ENCODE data around the gene SLC6A6.

Gene SLC6A6

GRCh38 chr3:14512281-14512941 lies 110.0 kb downstream of the SLC6A6 start:
- Histone ChIP-seq H2BK12ac (ENCODE audit: low read length in 2 of 2) (no peak overlapping the region), H3K4me1 (ENCODE audit: control insufficient read depth, insufficient read depth, low read depth, low read length) (peaks cover 5% of the 10 kb centered on the region), H3K4ac (ENCODE audit: low read depth in 1 of 2, low read length in 2 of 2) (no peak overlapping the region), H3K14ac (ENCODE audit: low read length in 2 of 2) (no peak overlapping the region), H3K27ac (ENCODE audit: low read length, poor library complexity, severe bottlenecking) (no peak overlapping the region), H2BK5ac (ENCODE audit: low read depth, low read length, poor library complexity, severe bottlenecking) (no peak overlapping the region), H3K27me3 (ENCODE audit: control insufficient read depth in 1 of 2, insufficient read depth in 1 of 2, low read length in 2 of 2) (peaks cover 8 to 30% of the 10 kb centered on the region in 2 experiments), H4K8ac (ENCODE audit: low read length) (no peak overlapping the region), H4K91ac (ENCODE audit: low read length) (no peak overlapping the region), H2BK15ac (ENCODE audit: low read depth, poor library complexity, severe bottlenecking) (no peak overlapping the region), H3K9me3 (ENCODE audit: control insufficient read depth, low read length) (no peaks in the 10 kb centered on the region), H3K4me2 (ENCODE audit: low read length, poor library complexity, severe bottlenecking) (no peak overlapping the region), H3K36me3 (ENCODE audit: control insufficient read depth in 1 of 2, insufficient read depth in 2 of 2, low read depth in 1 of 2, low read length in 2 of 2) (no peaks in the 10 kb centered on the region), H3K9ac (ENCODE audit: low read length) (no peak overlapping the region), H2BK120ac (ENCODE audit: low read depth, low read length) (no peak overlapping the region), H2AFZ (ENCODE audit: low read depth, low read length) (no peak overlapping the region), H3K4me3 (ENCODE audit: insufficient read depth in 1 of 2, low read depth in 1 of 2, low read length in 2 of 2) (no peak overlapping the region), H3K79me1 (replicated peaks; ENCODE audit: low read length, poor library complexity, severe bottlenecking) (no peaks in the 10 kb centered on the region), H3K18ac (ENCODE audit: low read depth in 1 of 2, low read length in 2 of 2) (no peak overlapping the region), H2AK5ac (ENCODE audit: low read length, severe bottlenecking) (no peak overlapping the region), H3K23ac (ENCODE audit: low read length in 2 of 2) (no peak overlapping the region)
- DNase-seq, result no peak
- WGBS, result 88% methylated on average over 19 of the region's 19 CpGs

GRCh38 chr3:14512942-14513327 lies 110.5 kb downstream of the SLC6A6 start:
- no peak overlapping the region for H3K18ac ChIP-seq (ENCODE audit: low read depth in 1 of 2, low read length in 2 of 2)
- no peak overlapping the region for H2BK120ac ChIP-seq (ENCODE audit: low read depth, low read length)
- no peak overlapping the region for H3K4me2 ChIP-seq (ENCODE audit: low read length, poor library complexity, severe bottlenecking)
- H4K8ac ChIP-seq (ENCODE audit: low read length), result no peak overlapping the region
- no peak overlapping the region for H2BK12ac ChIP-seq (ENCODE audit: low read length in 2 of 2)
- H3K36me3 ChIP-seq (ENCODE audit: control insufficient read depth in 1 of 2, insufficient read depth in 2 of 2, low read depth in 1 of 2, low read length in 2 of 2), result no peaks in the 10 kb centered on the region
- H3K14ac ChIP-seq (ENCODE audit: low read length in 2 of 2), result no peak overlapping the region
- no peak overlapping the region for H3K4me3 ChIP-seq (ENCODE audit: insufficient read depth in 1 of 2, low read depth in 1 of 2, low read length in 2 of 2)
- DNase-seq, result no peak
- H2AFZ ChIP-seq (ENCODE audit: low read depth, low read length), result no peak overlapping the region
- WGBS, result 83% methylated on average over 9 of the region's 9 CpGs
- H3K9ac ChIP-seq (ENCODE audit: low read length), result no peak overlapping the region
- H3K4ac ChIP-seq (ENCODE audit: low read depth in 1 of 2, low read length in 2 of 2), result no peak overlapping the region
- peaks cover 5% of the 10 kb centered on the region for H3K4me1 ChIP-seq (ENCODE audit: control insufficient read depth, insufficient read depth, low read depth, low read length)
- no peak overlapping the region for H3K27ac ChIP-seq (ENCODE audit: low read length, poor library complexity, severe bottlenecking)
- H3K79me1 ChIP-seq (replicated peaks; ENCODE audit: low read length, poor library complexity, severe bottlenecking), result no peaks in the 10 kb centered on the region
- H2AK5ac ChIP-seq (ENCODE audit: low read length, severe bottlenecking), result no peak overlapping the region
- H2BK5ac ChIP-seq (ENCODE audit: low read depth, low read length, poor library complexity, severe bottlenecking), result no peak overlapping the region
- H2BK15ac ChIP-seq (ENCODE audit: low read depth, poor library complexity, severe bottlenecking), result no peak overlapping the region
- no peak overlapping the region for H4K91ac ChIP-seq (ENCODE audit: low read length)
- no peak overlapping the region for H3K23ac ChIP-seq (ENCODE audit: low read length in 2 of 2)
- peaks cover 8 to 26% of the 10 kb centered on the region in 2 experiments for H3K27me3 ChIP-seq (ENCODE audit: control insufficient read depth in 1 of 2, insufficient read depth in 1 of 2, low read length in 2 of 2)
- H3K9me3 ChIP-seq (ENCODE audit: control insufficient read depth, low read length), result no peaks in the 10 kb centered on the region

- no peak overlapping the region for H2AFZ ChIP-seq (ENCODE audit: low read depth, low read length)
- no peak overlapping the region for H2BK12ac ChIP-seq (ENCODE audit: low read length in 2 of 2)
- H2BK120ac ChIP-seq (ENCODE audit: low read depth, low read length), result no peak overlapping the region
- no peak for DNase-seq
- no peaks in the 10 kb centered on the region for H3K36me3 ChIP-seq (ENCODE audit: control insufficient read depth in 1 of 2, insufficient read depth in 2 of 2, low read depth in 1 of 2, low read length in 2 of 2)
- peaks cover 5% of the 10 kb centered on the region for H3K4me1 ChIP-seq (ENCODE audit: control insufficient read depth, insufficient read depth, low read depth, low read length)
- H2BK15ac ChIP-seq (ENCODE audit: low read depth, poor library complexity, severe bottlenecking), result no peak overlapping the region
- H3K14ac ChIP-seq (ENCODE audit: low read length in 2 of 2), result no peak overlapping the region
- no peak overlapping the region for H2AK5ac ChIP-seq (ENCODE audit: low read length, severe bottlenecking)
- no peak overlapping the region for H3K23ac ChIP-seq (ENCODE audit: low read length in 2 of 2)
- WGBS, result 85% methylated on average over 18 of the region's 18 CpGs
- no peak overlapping the region for H4K91ac ChIP-seq (ENCODE audit: low read length)
- H3K79me1 ChIP-seq (replicated peaks; ENCODE audit: low read length, poor library complexity, severe bottlenecking), result no peaks in the 10 kb centered on the region
- peaks cover 13 to 26% of the 10 kb centered on the region in 2 experiments for H3K27me3 ChIP-seq (ENCODE audit: control insufficient read depth in 1 of 2, insufficient read depth in 1 of 2, low read length in 2 of 2)
- H3K9ac ChIP-seq (ENCODE audit: low read length), result no peak overlapping the region
- no peak overlapping the region for H3K18ac ChIP-seq (ENCODE audit: low read depth in 1 of 2, low read length in 2 of 2)
- H3K4me2 ChIP-seq (ENCODE audit: low read length, poor library complexity, severe bottlenecking), result no peak overlapping the region
- H4K8ac ChIP-seq (ENCODE audit: low read length), result no peak overlapping the region
- no peak overlapping the region for H2BK5ac ChIP-seq (ENCODE audit: low read depth, low read length, poor library complexity, severe bottlenecking)
- no peak overlapping the region for H3K4ac ChIP-seq (ENCODE audit: low read depth in 1 of 2, low read length in 2 of 2)
- H3K4me3 ChIP-seq (ENCODE audit: insufficient read depth in 1 of 2, low read depth in 1 of 2, low read length in 2 of 2), result no peak overlapping the region
- no peak overlapping the region for H3K27ac ChIP-seq (ENCODE audit: low read length, poor library complexity, severe bottlenecking)
- no peaks in the 10 kb centered on the region for H3K9me3 ChIP-seq (ENCODE audit: control insufficient read depth, low read length)
Observed at GRCh38 chr3:14513566-14514322, 111.3 kb downstream of the SLC6A6 start.

- Histone ChIP-seq H3K14ac (ENCODE audit: low read length in 2 of 2) (no peak overlapping the region), H3K4me1 (ENCODE audit: control insufficient read depth, insufficient read depth, low read depth, low read length) (no peaks in the 10 kb centered on the region), H3K18ac (ENCODE audit: low read depth in 1 of 2, low read length in 2 of 2) (no peak overlapping the region), H2BK12ac (ENCODE audit: low read length in 2 of 2) (no peak overlapping the region), H3K4me2 (ENCODE audit: low read length, poor library complexity, severe bottlenecking) (no peak overlapping the region), H3K4ac (ENCODE audit: low read depth in 1 of 2, low read length in 2 of 2) (no peak overlapping the region), H3K4me3 (ENCODE audit: insufficient read depth in 1 of 2, low read depth in 1 of 2, low read length in 2 of 2) (no peak overlapping the region), H3K9ac (ENCODE audit: low read length) (no peak overlapping the region), H2AFZ (ENCODE audit: low read depth, low read length) (no peak overlapping the region), H3K27ac (ENCODE audit: low read length, poor library complexity, severe bottlenecking) (no peak overlapping the region), H2BK120ac (ENCODE audit: low read depth, low read length) (no peak overlapping the region), H2BK5ac (ENCODE audit: low read depth, low read length, poor library complexity, severe bottlenecking) (no peak overlapping the region), H2AK5ac (ENCODE audit: low read length, severe bottlenecking) (no peak overlapping the region), H3K23ac (ENCODE audit: low read length in 2 of 2) (no peak overlapping the region), H3K79me1 (replicated peaks; ENCODE audit: low read length, poor library complexity, severe bottlenecking) (no peaks in the 10 kb centered on the region), H3K36me3 (ENCODE audit: control insufficient read depth in 1 of 2, insufficient read depth in 2 of 2, low read depth in 1 of 2, low read length in 2 of 2) (no peaks in the 10 kb centered on the region), H3K9me3 (ENCODE audit: control insufficient read depth, low read length) (no peaks in the 10 kb centered on the region), H4K91ac (ENCODE audit: low read length) (no peak overlapping the region), H3K27me3 (ENCODE audit: control insufficient read depth in 1 of 2, insufficient read depth in 1 of 2, low read length in 2 of 2) (peaks cover 15 to 23% of the 10 kb centered on the region in 2 experiments), H4K8ac (ENCODE audit: low read length) (no peak overlapping the region), H2BK15ac (ENCODE audit: low read depth, poor library complexity, severe bottlenecking) (no peak overlapping the region)
- DNase-seq, result no peak
- WGBS, result 88% methylated on average over 17 of the region's 17 CpGs
Observed at GRCh38 chr3:14514323-14514720, 111.9 kb downstream of the SLC6A6 start.
